HG03457 (cell line): ENCODE data around the gene CLEC11A.
"Not testable (repeated sequence)": the region's sequence is repeated elsewhere in the genome, so short reads cannot be mapped to it uniquely, and the experiment has no call there.

ENCODE experiments used
- ATAC-seq: cut with Tn5 transposase; IDR thresholded peaks from one replicate; pipeline ENCODE4 v1.9.1; 2021; ENCODE audit warnings: moderate number of reproducible peaks; ENCODE audit not compliant: unreplicated experiment

The CLEC11A gene

DNA sequence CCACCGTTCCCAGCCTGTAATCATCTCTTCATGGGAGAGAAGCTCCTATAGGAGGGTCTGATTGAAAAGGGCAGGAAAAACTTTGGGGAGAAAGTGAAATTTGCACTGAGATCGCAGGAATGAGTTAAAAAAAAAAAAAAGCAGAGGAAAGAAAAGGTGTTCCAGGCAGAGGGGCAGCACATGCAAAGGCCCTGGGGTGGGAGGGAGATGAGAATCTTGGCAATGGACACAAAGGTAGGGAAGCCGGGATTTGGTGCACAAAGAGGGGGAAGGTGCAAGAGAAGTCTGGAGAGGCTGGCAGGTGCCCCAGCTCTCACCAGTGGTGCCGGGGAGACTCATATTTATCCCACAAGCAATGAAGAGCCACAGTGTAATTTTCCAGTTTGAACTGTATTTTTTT is 30.7 kb downstream of the CLEC11A start:
- ATAC-seq: no peak

DNA sequence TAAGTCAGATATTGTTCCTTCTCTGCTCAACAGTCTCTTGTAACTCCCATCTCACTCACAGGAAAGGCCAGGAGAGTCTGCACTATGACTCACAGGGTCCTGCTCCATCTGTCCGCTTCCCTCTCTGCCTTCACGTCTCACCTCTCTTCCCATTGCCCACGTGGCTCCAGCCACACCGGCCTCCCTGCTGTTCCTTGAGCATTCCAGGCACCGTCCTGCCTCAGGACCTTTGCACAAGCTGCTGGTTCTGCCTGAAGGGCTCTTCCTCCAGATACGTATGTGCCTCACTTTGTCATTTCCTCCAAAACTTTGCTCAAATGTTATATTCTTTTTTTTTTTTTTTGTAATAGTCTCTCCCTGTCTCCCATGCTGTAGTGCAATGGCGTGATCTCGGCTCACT is 33.1 kb downstream of the CLEC11A start:
- ATAC-seq: not testable (repeated sequence)

DNA sequence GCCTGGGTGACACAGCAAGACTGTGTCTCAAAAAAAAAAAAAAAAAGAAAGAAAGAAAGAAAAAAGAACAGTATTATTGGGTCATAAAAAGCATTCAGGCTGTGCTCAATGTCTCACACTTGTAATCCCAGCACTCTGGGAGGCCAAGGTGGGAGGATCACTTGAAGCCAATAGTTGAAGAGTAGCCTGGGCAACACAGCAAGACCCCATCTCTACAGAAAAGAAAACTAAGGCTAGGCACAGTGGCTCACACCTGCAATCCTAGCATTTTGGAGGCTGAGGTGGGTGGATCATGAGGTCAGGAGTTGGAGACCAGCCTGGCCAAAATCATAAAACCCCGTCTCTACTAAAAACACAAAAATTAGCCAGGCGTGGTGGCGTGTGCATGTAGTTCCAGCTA is 34.5 kb downstream of the CLEC11A start:
- not testable (repeated sequence) for ATAC-seq

DNA sequence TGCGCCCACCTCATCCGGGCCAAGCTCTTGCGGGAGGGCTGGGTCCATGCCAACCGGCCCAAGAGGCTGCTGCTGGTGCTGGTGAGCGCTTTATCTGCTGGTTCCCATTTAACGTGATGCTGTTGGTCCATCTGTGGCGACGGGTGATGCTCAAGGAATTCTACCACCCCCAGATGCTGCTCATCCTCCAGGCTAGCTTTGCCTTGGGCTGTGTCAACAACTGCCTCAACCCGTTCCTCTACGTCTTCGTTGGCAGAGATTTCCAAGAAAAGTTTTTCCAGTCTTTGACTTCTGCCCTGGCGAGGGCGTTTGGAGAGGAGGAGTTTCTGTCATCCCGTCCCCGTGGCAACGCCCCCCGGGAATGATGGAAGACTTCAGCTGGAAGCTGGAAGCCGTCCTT is 35.9 kb downstream of the CLEC11A start:
- ATAC-seq: not testable (repeated sequence)

DNA sequence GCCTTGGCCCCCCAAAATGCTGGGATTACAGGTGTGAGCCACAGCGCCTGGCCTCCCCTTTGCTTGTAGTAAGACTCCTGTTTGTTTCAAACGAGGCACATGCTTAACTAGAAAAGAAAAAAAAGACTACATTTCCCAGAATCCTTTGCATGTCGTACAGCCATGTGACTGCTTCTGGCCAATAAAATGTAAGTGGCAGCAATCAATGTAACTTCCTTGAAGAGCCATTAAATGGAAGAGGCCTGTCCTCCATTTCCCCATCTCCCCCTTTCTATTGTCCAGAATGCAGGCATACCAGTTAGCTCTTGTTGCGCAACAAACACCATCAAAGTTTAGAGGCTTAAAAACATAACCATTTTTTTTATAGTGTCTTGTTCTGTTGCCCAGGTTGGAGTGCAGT is 36.7 kb downstream of the CLEC11A start:
- ATAC-seq: no peak

DNA sequence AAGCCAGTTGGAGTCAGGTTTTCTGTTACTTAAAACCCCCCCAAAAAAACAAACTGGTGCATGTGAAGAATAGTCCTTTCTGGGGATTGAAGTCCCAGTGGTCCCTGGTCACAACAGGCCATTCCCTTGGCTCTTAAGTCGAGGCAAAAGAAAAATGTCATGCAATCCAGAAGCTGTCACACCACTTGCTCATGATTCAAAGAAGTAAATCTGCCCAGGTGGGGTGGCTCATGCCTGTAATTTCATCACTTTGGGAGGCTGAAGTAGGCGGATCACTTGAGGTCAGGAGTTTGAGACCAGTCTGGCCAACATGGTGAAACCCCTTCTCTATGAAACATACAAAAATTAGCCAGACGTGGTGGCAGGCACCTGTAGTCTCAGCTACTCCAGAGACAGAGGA is 38.3 kb downstream of the CLEC11A start:
- ATAC-seq: not testable (repeated sequence)

DNA sequence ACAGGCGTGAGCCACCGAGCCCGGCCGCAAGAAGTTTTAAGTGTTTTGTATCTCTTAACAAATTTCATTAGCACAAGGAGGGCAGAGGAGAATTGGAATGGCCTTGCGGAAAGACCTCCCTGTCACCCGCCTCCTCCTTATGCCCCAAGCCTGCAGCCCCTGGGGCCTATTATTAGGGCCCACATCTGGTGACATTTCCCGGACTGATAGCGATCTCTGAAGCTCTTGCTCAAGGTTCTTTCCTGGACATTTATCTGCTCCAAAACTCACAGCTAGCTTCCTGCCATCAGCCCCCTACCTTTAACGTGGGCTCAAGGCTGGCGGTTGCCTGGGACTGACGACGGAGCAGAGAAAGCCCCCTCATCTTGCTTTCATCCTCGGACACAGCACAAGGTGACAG is 40.4 kb downstream of the CLEC11A start:
- ATAC-seq: not testable (repeated sequence)

DNA sequence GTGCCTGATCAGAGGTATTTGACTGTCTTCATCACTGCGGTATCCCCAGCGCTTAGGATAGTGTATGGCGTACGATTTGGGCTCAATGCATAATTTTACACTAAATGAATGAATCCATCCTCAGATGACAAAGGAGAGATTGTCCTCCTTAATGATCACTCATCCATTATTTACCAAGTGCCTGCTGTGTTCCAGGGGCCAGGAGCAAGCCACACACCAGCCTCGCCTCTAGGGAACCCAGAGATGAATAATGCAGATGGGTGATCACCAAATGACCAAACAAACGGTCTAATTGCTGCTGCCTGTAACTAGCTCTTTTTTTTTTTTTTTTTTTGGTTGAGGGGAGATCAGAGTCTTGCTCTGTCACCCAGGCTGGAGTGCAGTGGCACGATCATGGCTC is 41.2 kb downstream of the CLEC11A start:
- no peak for ATAC-seq

DNA sequence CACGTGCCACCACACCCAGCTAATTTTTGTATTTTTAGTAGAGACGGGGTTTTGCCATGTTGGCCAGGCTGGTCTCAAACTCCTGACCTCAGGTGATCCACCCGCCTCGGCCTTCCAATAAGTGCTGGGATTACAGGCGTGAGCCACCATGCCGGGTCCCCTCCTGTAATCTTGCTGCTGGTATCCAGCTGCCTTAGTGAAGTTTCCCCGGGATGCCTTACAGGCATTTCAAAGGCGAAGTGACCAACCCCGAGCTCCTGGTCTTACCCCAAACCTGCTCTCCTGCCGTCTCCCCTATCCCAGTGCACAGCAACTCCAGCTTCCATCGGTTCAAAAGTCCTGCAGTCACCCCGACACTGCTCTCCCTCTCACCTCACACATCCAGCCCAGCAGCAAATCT is 43.6 kb downstream of the CLEC11A start:
- ATAC-seq: not testable (repeated sequence)

DNA sequence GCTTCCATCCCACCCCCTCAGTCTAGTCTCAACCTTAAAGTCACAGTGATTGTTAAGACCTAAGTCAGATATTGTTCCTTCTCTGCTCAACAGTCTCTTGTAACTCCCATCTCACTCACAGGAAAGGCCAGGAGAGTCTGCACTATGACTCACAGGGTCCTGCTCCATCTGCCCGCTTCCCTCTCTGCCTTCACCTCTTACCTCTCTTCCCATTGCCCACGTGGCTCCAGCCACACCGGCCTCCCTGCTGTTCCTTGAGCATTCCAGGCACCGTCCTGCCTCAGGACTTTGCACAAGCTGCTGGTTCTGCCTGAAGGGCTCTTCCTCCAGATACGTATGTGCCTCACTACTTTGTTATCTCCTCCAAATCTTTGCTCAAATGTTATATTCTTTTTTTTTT is 44.1 kb downstream of the CLEC11A start:
- ATAC-seq: not testable (repeated sequence)

DNA sequence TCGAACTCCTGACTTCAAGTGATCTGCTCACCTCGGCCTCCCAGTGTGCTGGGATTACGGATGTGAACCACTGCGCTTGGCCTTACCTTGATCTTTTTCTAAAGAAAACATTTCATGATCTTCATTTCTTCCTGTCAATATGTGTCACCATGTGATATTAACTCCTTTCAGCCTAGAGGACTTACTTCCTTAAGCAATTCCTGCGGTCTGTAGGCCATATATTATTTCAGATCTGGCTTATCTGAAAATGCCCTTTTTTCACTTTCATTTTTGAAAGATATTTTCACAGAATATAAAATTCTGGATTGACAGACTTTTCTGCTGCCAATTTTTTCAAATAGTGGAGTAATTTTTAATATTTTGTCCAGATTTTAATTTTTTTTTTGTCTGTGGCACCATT is 45.1 kb downstream of the CLEC11A start:
- no peak for ATAC-seq

DNA sequence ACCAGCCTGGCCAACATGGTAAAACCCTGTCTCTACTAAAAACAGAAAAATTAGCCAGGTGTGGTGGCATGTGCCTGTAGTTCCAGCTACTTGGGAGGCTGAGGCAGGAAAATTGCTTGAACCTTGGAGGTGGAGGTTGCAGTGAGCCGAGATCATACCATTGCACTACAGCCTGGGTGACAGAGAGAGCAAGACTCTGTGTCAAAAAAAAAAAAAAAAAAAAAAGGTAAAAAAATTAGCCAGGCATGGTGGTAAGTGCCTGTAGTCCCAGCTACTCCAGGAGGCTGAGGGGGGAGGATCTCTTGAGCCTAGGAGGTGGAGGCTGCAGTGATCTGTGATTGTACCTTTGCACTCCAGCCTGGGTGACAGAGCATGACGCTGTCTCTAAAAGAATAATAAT is 47.0 kb downstream of the CLEC11A start, which contains the start of gene GPR32:
GPR32 (plus strand) TSS at position 301 of the 400 bp plus-strand sequence. CDS start 137 bp downstream, outside the sequence.
- ATAC-seq: not testable (repeated sequence)

DNA sequence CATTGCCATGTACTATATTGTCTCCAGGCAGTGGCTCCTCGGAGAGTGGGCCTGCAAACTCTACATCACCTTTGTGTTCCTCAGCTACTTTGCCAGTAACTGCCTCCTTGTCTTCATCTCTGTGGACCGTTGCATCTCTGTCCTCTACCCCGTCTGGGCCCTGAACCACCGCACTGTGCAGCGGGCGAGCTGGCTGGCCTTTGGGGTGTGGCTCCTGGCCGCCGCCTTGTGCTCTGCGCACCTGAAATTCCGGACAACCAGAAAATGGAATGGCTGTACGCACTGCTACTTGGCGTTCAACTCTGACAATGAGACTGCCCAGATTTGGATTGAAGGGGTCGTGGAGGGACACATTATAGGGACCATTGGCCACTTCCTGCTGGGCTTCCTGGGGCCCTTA is 47.7 kb downstream of the CLEC11A start:
- ATAC-seq: no peak

DNA sequence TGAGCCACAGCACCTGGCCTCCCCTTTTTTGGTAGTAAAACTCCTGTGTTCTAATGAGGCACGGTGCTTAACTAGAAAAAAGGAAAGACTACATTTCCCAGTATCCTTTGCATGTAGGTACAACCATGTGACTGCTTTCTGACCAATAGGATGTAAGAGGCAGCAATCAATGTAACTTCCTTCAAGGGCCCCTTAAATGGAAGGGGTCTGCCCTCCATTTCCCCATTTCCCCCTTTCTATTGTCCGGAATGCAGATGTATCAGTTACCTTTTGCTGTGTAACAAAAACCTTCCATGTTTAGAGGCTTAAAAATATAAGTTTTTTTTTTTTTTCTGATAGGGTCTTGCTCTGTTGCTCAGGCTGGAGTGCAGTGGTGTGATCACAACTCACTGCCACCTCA is 49.3 kb downstream of the CLEC11A start:
- ATAC-seq: no peak

DNA sequence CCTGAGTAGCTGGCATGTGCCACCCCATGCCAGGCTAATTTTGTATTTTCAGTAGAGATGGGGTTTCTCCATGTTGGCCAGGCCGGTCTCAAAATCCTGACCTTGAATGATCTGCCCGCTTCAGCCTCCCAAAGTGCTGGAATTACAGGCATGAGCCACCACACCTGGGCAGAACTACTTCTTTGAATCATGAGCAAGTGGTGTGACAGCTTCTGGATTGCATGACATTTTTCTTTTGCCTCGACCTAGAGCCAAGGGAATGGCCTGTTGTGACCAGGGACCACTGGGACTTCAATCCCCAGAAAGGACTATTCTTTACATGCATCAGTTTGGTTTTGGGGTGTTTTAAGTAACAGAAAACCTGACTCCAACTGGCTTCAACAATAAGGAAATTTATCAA is 49.7 kb downstream of the CLEC11A start:
- not testable (repeated sequence) for ATAC-seq

DNA sequence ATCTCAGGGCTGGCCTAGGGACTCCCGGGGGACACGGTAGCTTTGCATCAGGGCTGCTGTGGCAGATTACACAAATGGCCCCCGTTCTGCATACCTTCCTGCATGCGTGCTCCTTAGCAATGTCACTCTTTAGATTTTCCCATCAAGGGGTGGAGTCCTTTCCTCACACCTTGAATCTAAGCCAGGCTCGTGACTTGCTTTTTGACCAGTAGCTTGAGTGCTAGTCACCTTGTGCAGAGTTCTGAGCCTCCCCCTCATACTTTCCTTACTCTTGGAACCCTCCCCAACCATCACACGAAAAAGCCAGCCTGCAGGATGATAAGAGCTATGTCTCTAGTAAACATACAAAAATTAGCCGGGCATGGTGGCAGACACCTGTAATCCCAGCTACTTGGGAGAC is 50.3 kb downstream of the CLEC11A start:
- ATAC-seq: not testable (repeated sequence)
